NCI-H187 (cell line): ENCODE measurements around the gene GUCY1A1.

Source experiments
- DNase-seq, 2 experiments: peaks; one replicate each; lab custom pipeline; 2025; lab: John Stamatoyannopoulos, UW

The GUCY1A1 gene

DNA sequence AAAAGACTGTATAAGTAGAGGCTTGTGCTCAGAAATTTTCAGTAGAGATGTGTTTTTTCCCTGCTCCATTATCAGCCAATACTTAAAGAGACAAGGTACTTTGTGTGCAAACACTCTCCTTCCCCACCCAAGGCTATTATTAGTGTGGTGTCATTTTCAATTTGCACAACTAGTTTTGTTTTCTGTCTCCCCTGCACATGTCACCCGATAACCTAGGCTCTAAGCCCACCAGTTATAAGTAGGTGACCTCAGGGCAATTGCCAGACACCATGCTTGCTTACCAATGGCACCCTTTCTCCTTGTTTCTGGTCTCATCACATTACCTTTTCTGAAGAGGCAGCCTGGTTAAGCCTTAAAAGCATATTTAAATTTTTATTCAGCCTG lies 8.0 kb upstream of the GUCY1A1 start:
- DNase-seq: no peak

GRCh38 chr4:155659176-155659575 lies 7.5 kb upstream of the GUCY1A1 start:
- DNase-seq: no peak

- DNase-seq: no peak
These were observed 6.2 kb upstream of the GUCY1A1 start for GRCh38 chr4:155660436-155660835.

DNA sequence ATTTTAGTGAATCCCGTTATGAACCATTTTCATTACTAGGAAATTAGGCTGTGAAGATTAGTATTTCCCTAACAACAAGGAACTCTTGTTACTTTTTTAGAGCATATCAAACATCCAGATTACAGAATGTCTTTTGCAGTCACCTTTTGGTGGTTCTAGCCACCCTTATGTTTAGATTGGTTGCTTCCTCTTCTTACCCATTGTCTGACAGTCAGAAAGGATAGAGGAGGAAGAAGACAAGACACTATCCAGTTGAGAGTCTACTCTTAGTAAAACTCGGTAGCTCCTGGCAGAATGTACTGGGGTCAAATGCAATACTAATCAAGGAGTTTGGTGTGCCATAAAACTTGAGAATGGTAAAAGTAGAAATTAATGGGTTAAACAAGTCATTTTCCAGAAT lies 1.6 kb upstream of the GUCY1A1 start:
- DNase-seq: no peak

GRCh38 chr4:155667222-155667567 lies 547 bp downstream of the GUCY1A1 start:
- no peak for DNase-seq

GRCh38 chr4:155667568-155668511 lies 1.2 kb downstream of the GUCY1A1 start:
- no peak for DNase-seq

GRCh38 chr4:155668707-155669220 lies 2.1 kb downstream of the GUCY1A1 start:
- DNase-seq: no peak

DNA sequence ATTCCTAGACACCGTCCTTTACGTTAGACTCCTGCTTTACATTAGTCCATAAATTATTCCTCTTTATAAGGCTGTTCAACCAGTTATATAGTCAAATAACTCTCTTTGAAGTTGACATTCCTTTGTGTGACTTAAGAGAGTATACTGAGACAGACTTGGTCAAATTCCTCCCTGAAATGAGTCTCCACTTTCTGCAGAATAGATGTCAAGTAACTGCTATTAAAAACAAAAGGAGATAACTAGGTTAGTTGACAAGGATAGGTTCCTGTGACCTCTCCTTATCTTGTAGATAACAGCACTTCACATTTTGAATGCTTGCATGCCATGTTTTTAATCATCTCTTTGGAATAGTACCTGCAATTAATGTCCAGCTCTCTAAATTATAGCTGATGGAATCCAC lies 5.7 kb downstream of the GUCY1A1 start:
- DNase-seq: no peak

DNA sequence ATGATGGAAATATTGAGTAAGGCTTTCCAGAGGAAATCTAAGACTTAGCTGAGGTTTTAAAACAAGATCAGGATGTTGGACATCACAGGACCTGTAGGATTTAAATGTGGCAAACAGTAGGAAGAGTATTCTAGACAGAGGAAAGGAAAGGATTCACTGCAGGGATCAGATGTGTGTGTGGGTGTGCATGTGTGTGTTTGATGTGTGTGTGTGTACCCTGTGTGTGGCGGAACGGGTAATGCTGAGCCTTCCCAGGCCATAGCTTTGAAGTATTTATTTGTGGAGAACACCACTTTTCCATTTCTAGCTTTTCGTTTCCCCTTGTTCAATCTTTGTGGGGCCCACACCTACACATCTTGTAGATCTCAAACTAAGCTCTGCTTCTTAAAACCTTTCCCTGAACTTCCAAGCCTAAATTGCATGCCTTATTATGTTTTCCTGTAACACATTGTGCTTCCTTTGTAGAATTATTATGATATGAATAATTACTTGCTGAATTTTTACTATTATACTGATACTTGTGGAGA lies 6.9 kb downstream of the GUCY1A1 start:
- no peak for DNase-seq

DNA sequence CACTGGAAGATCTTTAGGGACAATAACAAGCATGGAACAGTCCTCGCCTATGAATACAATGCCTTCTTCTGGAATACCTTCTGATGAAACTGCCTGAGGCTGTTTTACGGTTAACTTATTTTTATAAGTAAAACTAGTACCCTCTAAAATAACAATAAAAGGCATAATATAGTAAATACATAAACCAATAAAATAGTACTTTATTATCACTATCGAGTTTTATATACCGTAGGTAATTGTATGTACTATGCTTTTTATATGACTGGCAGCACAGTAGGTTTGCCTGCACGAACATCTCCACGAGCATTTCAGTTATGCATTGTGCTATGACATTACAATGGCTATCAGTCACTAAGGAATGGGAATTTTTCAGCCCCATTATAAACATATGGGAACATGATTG lies 8.0 kb downstream of the GUCY1A1 start:
- DNase-seq: no peak

GRCh38 chr4:155675709-155676429 lies 9.2 kb downstream of the GUCY1A1 start:
- no peak for DNase-seq

GRCh38 chr4:155676430-155676825 lies 9.8 kb downstream of the GUCY1A1 start:
- no peak for DNase-seq

DNA sequence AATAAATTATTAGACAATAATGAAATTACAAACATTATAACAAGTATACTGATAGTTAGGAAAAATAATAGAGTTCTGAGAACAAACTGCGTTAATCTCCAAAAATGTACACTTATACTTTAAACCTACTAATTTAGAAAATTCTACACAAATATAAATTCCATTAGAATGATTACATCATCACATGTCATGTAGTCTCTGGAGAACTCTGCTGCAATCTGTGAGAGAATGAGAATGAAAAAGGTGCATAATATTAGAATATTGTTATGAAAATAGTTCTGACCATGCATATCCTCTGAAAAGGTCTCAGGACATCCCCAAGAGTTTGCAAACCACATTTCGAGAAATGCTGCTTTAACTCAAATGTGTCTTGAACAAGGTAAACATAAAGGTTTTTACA lies 11.4 kb downstream of the GUCY1A1 start:
- no peak for DNase-seq

DNA sequence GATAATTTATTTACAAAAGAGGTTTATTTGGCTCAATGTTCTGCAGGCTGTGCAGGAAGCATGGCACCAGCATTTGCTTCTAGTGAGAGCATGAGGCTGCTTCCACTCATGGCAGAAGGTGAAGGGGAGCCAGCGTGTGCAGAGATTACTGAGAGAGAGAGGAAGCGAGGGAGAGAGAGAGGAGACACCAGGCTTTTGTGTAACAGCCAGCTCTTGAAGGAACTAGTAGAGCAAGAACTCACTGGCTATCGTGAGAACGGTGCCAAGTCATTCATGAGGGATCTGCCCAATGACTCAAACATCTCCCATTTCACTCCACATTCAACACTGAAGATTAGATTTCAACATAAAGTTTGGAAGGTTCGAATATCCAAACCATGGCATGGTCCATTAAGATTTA lies 12.7 kb downstream of the GUCY1A1 start:
- DNase-seq: no peak

- DNase-seq: no peak
These were observed 15.2 kb downstream of the GUCY1A1 start for GRCh38 chr4:155681886-155682285.

- no peak for DNase-seq
These were observed 17.8 kb downstream of the GUCY1A1 start for GRCh38 chr4:155684423-155684822.

- DNase-seq: no peak
These were observed 18.4 kb downstream of the GUCY1A1 start for GRCh38 chr4:155684892-155685541.

- DNase-seq: no peak
These were observed 20.8 kb downstream of the GUCY1A1 start for GRCh38 chr4:155687380-155687982.

DNA sequence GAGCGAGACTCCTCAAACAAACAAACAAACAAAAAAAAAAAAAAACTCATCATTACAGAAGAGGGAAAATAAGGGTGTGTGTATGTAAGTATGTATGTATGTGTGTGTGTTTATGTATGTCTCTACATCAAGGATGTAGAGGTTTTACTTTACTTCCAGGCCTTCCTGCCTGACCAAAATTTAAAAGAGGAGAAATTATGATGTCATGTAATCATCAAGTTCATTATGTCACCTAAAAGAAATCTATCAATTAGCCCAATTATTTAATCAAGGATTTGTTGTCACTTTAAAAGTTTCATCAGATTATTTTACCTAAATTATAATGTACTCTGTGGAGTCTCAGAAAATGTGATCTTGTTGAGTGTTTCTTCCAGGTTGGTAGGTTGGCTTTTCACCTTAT lies 21.6 kb downstream of the GUCY1A1 start:
- DNase-seq: no peak

DNA sequence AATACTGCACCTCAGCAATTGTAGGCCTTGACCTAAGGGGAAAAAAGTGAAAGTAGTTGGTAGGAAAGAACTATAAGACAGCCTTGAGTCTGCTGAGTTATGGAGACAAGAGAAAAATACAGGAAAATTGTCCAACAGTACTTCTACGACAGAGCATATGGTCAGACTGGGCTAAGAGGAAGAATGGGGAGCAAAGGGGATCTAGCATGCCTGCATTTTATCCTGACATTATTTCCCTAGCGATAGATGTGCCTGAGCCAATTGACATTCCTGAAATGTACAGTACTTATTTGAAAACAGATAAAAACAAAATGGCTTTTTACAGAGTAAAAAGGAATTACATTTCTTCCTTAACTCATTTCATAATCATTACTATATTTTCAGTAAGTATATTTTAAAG lies 22.2 kb downstream of the GUCY1A1 start:
- DNase-seq: no peak

- DNase-seq: no peak
These were observed 23.6 kb downstream of the GUCY1A1 start for GRCh38 chr4:155690044-155690837.
